GM18520 (cell line): Measurements from ENCODE around the gene THRA.

Experiments
- ATAC-seq: cut with Tn5 transposase; IDR thresholded peaks from one replicate; pipeline ENCODE4 v1.9.1; 2021; ENCODE audit not compliant: unreplicated experiment

Gene THRA

GRCh38 chr17:40108970-40109824, 46.4 kb downstream of the THRA start:
- ATAC-seq = no peak

- no peak for ATAC-seq
These were observed 47.5 kb downstream of the THRA start for GRCh38 chr17:40110026-40110845.

DNA sequence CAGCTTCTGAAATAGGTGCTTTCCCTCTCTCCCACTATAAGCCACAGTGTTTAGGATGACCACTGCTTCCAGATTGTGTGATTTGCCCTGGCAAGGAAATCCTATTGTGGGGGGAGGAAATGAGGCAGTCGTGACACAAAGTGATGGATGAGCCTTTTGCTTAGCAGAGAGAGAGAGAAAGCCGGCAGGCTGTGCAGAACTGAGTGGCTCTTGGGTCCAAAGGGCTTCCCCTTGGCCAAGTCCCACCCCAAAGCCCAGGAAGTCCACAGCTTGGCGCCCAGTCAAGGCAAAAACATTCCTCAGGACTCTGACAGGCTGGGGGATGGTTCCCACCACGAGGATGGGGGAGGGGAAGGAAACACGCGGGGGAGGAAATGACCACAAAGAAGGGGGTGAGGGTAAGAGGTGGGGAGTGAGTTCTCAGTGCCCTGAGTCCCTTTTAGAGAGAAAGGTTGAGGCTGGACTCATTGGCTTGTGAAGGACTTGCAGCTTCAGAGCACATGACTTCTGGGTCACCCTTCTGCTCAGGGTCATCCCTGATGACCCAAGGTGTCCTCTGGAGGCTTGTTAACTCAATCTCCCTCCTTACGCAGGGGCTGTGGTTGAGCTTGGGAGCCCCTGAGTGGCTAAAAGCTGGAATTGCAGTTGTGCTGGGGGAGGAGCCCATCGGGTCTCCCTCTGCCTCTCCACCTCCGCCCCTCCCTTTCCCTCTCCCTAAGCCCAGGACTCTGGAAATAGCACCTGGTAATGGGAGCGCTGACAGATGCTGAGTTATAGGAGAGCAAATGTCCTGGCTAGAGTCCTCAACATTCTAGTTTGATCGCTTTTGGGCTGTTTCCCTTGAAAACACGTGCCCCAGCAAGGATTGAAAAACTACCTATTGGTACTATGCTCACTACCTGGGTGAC, 48.7 kb downstream of the THRA start:
- peak; percentile 41 for ATAC-seq

- ATAC-seq = no peak
These were observed 49.5 kb downstream of the THRA start for GRCh38 chr17:40112191-40112711.

DNA sequence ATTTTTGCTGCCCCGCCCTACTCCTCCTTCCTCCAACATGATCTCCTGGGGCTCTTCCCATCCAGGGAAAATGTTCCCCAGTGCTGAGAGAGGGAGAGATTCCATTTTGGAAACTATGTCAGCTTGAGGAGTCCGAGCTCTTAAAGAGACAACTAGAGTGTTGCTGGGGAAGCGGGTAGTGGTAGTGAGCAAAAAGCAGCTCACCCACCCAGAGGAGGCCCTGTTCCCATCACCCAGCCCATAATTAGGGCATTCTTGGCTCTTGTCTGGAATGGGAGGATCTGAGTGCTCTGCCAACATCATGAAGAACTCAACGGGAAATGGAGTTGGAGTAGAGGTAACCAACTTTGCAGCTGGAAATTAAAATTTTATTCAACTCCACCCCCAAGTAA, 49.9 kb downstream of the THRA start:
- ATAC-seq = no peak

DNA sequence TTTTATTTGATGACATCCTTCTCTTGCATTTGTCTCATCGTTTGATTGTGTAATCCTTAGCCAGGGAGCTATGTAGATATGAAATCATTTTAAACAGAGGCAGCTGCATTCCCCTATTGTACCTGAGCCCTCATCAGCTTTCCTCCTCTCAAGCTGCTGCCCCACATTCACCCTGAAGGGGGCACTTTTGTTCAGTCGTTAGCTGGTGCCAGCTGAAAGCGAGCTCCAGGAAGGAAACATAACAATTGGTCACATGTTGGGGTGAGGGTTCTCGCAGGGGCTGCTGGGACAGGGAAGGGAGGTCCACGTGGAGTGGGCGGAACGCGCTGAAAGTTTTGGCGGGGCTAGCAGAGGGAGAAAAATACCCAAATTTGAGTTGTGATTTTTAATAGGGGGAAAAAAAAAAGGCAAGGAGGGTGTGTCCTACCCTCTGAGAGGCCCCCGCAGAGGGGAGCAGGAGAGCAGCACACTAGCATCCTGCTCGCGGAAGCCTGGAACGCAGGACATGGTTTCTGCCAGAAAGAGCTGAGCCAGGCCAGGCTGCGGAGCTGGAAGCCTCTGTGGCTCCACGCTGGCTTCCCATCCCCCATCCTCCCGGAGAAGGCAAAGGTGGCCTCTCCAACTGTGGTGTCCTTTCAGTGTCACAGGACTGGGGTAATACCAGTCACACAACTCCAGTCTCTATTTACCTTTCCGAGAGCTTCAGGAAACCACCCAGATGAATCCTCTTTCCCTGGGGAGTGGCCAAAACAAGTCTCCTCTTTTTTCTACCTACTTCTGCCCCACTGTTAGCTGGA, 50.5 kb downstream of the THRA start:
- peak; percentile 89 for ATAC-seq

GRCh38 chr17:40113907-40114245, 51.1 kb downstream of the THRA start:
- ATAC-seq = no peak

DNA sequence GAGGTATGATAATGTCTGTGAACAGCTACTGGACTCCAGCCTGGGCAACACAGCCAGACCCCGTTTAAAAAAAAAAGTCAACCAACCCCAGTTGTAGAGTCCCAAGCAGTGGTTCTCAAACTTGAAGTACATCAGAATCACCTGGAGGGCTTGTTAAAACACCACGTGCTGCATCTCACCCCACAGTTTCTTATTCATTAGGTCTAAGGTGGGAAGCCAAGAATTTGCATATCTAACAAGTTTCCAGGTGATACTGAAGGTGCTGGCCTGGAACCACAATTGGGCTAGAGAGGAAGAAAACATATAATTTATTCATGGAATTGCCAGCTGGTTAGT, 52.3 kb downstream of the THRA start:
- no peak for ATAC-seq

DNA sequence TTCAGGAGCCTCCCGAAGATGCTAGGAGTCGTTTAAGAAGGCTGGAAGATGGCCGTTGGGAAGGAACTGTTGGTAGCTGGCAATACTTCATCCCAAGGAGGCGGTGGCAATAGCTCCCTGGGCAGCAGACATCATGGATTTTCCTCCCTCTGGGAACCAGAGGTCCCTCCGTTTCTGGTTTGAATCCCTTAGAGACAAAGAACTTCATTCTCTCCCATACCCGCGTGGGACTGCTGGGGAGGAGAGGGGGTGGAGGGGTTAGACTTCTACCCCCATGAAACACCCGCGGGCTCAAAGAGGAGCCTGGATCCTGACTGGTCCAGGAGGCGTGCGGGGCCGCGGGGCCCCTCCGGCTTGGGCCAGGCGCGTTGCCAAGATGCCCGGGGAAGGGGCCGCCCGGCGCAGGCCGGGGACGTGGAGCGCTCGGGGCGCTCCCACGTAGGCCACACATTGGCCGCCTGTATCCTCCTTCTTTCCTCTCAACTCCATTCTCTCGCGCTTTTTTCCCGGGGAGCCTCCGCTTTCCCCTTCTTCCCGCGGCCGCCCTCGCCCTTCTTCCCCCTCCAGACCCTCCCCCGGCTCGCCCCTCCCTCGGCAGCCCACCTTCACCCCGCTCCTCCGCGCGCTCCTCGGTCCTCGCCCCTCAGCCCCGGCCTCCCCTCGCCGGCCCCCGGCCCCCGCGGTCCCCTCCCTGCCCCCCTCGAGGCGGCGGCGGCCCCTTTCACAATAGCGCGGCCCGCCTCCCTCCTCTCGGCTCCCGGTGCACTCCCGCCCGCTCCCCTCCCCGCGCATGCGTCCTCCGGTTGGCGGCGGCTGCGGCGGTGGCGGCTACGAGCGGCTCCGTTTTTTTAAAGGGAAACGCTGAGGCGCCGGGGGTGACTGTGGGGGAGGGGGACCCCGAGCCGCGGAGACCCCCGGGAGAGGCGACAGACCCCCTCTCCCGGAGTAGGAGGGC, 58.7 kb downstream of the THRA start, which contains the start of gene MSL1:
MSL1 (plus strand) TSS at position 791 of the 955 bp plus-strand sequence. CDS start 642 bp downstream, outside the sequence.
- no peak for ATAC-seq

DNA sequence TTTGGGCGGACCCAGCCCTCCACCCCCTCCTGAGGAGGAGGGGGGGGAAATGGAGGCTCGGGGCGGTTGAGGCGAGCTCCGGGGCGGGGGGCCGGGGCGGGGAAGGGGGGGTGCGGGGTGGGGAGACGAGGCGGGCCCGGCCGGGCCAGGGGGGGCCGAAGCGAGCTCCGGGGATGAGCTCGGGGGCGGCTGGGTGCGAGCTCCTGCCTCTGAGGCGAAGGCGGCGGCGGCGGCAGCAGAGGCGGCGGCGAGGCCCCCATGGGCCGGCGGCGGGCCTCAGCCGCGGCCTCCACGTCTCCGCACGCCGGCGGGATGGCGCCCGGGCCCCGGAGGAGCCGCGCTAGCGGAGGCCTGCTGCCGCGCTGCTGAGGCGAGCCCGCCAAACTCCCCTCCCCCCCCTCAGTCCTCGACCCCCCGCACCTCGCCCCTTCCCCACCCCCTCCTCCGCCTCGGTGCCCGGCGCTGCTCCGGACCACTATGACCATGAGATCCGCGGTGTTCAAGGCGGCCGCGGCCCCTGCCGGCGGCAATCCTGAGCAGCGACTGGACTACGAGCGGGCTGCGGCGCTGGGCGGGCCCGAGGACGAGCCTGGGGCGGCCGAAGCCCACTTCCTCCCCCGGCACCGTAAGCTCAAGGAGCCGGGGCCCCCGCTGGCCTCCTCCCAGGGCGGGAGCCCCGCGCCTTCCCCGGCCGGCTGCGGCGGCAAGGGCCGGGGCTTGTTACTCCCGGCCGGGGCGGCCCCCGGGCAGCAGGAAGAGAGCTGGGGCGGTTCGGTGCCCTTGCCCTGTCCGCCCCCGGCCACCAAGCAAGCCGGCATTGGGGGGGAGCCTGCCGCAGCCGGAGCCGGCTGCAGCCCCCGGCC, 59.6 kb downstream of the THRA start:
- ATAC-seq = no peak

DNA sequence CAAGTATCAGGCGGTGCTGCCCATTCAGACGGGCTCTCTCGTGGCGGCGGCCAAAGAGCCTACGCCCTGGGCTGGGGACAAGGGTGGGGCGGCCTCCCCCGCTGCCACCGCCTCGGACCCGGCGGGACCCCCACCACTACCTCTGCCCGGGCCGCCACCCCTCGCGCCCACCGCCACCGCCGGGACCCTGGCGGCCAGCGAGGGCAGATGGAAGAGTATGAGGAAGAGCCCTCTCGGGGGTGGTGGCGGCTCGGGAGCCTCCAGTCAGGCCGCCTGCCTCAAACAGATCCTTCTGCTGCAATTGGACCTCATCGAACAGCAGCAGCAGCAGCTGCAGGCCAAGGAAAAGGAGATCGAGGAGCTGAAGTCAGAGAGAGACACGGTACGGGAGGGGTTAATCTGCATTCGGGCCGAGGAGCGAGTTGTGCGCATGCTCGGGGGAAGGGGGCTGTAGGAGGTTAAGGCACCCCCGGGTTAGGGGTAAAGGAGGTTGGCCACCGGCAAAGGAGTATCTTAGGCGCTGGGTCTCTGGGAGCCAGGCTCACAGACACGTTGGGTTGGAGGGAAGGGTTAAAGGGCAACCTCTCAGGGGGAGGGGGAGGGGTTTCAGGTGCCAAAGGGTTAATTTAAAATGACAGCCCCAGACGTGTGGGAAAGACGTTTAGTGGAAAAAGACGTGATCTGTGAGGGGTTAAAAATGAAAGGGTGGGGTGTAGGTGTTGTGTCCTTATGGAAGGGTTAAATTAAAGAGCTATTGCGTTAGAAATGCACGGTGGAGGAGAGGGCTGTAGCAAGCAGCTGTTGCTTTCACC, 60.4 kb downstream of the THRA start:
- ATAC-seq = no peak

- no peak for ATAC-seq
These were observed 61.0 kb downstream of the THRA start for GRCh38 chr17:40123811-40124114.

DNA sequence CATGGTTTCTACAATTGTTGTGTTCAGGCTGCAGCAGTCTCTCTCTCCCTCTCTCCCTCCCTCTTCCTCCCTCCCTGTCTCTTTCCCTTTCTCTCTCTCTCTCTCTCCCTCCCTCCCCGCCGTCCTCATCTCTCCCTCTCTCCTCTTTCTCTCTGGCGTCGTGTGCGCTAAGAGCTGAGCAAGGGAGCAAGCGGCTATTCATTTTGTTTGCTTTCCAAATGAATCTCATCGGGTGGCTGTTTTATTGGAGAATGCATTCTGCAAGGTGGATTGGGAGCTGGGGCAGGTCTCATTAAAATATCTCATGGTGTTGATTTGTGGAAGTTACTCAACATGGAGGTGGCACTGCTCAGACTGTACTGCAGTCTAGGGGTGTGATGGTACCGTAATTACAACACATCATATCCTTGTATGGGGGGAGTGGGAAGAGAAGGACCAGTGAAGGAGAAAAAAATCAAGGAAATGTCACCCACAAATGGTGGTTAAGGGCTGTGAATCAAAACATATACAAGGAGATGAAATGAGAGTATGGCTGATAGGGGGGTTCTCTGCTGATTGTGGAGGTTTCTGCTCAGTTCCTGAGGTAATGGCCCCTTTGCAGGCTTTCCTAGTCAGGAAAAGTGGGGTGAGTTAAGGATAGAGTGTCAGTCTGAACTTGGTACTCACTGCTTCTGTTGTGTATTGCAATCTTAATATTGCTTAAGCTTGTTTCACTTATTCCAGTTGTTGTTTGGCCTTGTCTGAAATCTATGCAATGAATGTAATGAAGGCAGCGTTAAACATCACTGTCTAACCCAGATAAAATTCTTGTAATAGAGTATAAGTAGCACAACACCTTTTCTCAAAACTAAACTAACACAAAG, 61.7 kb downstream of the THRA start:
- ATAC-seq = no peak

DNA sequence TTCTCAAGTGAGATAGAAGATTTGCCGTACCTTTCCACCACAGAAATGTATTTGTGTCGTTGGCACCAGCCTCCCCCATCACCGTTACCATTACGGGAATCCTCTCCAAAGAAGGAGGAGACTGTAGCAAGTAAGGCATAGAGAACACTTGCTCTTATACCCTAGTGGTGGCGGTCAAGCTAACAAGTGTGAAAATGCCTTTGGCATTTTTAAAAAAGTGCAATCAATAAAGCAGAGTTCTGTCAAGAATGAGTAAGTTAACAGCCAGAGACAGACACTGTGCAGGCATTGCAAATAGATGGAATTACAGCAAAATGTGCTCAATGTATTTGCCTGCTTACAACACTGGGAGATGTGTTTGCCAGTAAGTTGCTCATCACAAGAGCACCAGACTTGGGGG, 66.7 kb downstream of the THRA start:
- no peak for ATAC-seq

- ATAC-seq = no peak
These were observed 67.7 kb downstream of the THRA start for GRCh38 chr17:40130352-40131042.

GRCh38 chr17:40134184-40134583, 71.4 kb downstream of the THRA start:
- ATAC-seq = no peak
